Gastrocnemius medialis (tissue), 4 donors: ENCODE measurements around the gene COL6A5.

ENCODE experiments used
- CTCF ChIP-seq, 5 experiments: fragments of 450-650 bp in 3 of 5; fragments of 200-600 bp in 2 of 5; sonication (generic) in 2 of 5; IDR thresholded peaks in 4 of 5; conservative IDR thresholded peaks in 1 of 5; 1 replicate in 4 of 5; 2 replicates in 1 of 5; pipeline ENCODE4 v1.5.1; 2016 to 2019; ENCODE audit warnings: antibody characterized with exemption in 5 of 5, mild to moderate bottlenecking in 3 of 5, moderate library complexity in 3 of 5
- POLR2A ChIP-seq, 2 donors: fragments of 450-650 bp; IDR thresholded peaks; one replicate each; pipeline ENCODE4 v1.6.1; 2017; ENCODE audit warnings: antibody characterized with exemption in 2 of 2, mild to moderate bottlenecking in 2 of 2, moderate library complexity in 2 of 2

- TF ChIP-seq POLR2A (IDR thresholded peaks at IDR 0.05): no peak
- TF ChIP-seq CTCF (IDR thresholded peaks at IDR 0.05 in 4 of 5, conservative IDR thresholded peaks at IDR 0.05 in 1 of 5): no peak
Observed at GRCh38 chr3:130516645-130517512, 171.4 kb downstream of the COL6A5 start, which contains the start of gene COL6A6.
